Loucy (cell line): ENCODE results near the gene PSMB9.

Experiments
- H2AFZ ChIP-seq: fragments of 200-600 bp; sonication (generic); 2 replicates; pipeline ENCODE4 v1.6.0; 2016; ENCODE audit warnings: antibody characterized with exemption, mild to moderate bottlenecking, low read length, moderate library complexity
- H3F3A ChIP-seq: fragments of 200-600 bp; 2 replicates; pipeline ENCODE4 v1.6.0; 2016; ENCODE audit warnings: antibody characterized with exemption, low read depth, mild to moderate bottlenecking
- H3K27me3 ChIP-seq: fragments of 200-600 bp; sonication (generic); 2 replicates; pipeline ENCODE4 v1.6.1; 2014; ENCODE audit warnings: low read length, mild to moderate bottlenecking; ENCODE audit not compliant: insufficient read depth, poor library complexity, severe bottlenecking
- H3K36me3 ChIP-seq: fragments of 200-600 bp; sonication (generic); 2 replicates; pipeline ENCODE4 v1.6.1; 2016; ENCODE audit warnings: low read length; ENCODE audit not compliant: insufficient read depth
- H3K4me1 ChIP-seq: fragments of 200-600 bp; sonication (generic); 2 replicates; pipeline ENCODE4 v1.5.1; 2014; ENCODE audit warnings: low read length, mild to moderate bottlenecking; ENCODE audit not compliant: insufficient read depth, poor library complexity, severe bottlenecking
- H3K4me2 ChIP-seq: fragments of 200-600 bp; sonication (generic); 2 replicates; pipeline ENCODE4 v1.6.0; 2014; ENCODE audit warnings: antibody characterized with exemption, low read length, low read depth, mild to moderate bottlenecking; ENCODE audit not compliant: poor library complexity, severe bottlenecking
- H3K4me3 ChIP-seq: fragments of 200-600 bp; sonication (generic); 2 replicates; pipeline ENCODE4 v1.5.1; 2014; ENCODE audit warnings: low read length, mild to moderate bottlenecking, mixed read lengths; ENCODE audit not compliant: poor library complexity, severe bottlenecking
- H3K79me2 ChIP-seq: fragments of 200-600 bp; sonication (generic); 2 replicates; pipeline ENCODE4 v1.6.1; 2014; ENCODE audit warnings: low read length; ENCODE audit not compliant: insufficient read depth
- H3K9ac ChIP-seq: fragments of 200-600 bp; sonication (generic); 2 replicates; pipeline ENCODE4 v1.6.0; 2014; ENCODE audit warnings: mild to moderate bottlenecking, low read depth, low read length, moderate library complexity; ENCODE audit not compliant: poor library complexity, severe bottlenecking
- H3K9me2 ChIP-seq: fragments of 200-600 bp; sonication (generic); replicated peaks from 2 replicates; pipeline ENCODE4 v1.6.1; 2016; ENCODE audit warnings: low read depth, low read length, mixed read lengths
- H3K9me3 ChIP-seq: fragments of 200-600 bp; sonication (generic); 2 replicates; pipeline ENCODE4 v1.6.1; 2014; ENCODE audit warnings: mild to moderate bottlenecking, antibody characterized with exemption, low read length, low read depth; ENCODE audit not compliant: insufficient read depth
- H4K20me1 ChIP-seq: fragments of 200-600 bp; sonication (generic); 2 replicates; pipeline ENCODE4 v1.6.0; 2014; ENCODE audit warnings: antibody characterized with exemption, low read length, mild to moderate bottlenecking; ENCODE audit not compliant: insufficient read depth, poor library complexity, severe bottlenecking
- EZH2phosphoT487 ChIP-seq: fragments of 200-600 bp; IDR thresholded peaks from 2 replicates; pipeline ENCODE4 v1.6.1; 2018; ENCODE audit warnings: antibody characterized with exemption, mild to moderate bottlenecking, moderate library complexity, borderline replicate concordance
- TF ChIP-seq, protein P1 (sequence below): fragments of 200-600 bp; sonication (generic); conservative IDR thresholded peaks from 2 replicates; pipeline ENCODE4 v1.5.1; 2014; ENCODE audit warnings: mild to moderate bottlenecking, antibody characterized with exemption, low read length

The PSMB9 gene

GRCh38 chr6:32852844-32853540 lies 1.0 kb upstream of the PSMB9 start:
- peaks cover 5% of the 10 kb centered on the region; the same call in 1 of the 2 replicates for H3F3A ChIP-seq
- peak overlapping the region; percentile 95 for H3K4me3 ChIP-seq
- peak overlapping the region; percentile 44 for H2AFZ ChIP-seq
- H3K4me2 ChIP-seq = peak overlapping the region; percentile 98
- H3K9me2 ChIP-seq = no peaks in the 10 kb centered on the region
- H4K20me1 ChIP-seq = peaks cover 30% of the 10 kb centered on the region
- TF ChIP-seq EZH2phosphoT487 = no peak
- TF ChIP-seq, protein P1, sequence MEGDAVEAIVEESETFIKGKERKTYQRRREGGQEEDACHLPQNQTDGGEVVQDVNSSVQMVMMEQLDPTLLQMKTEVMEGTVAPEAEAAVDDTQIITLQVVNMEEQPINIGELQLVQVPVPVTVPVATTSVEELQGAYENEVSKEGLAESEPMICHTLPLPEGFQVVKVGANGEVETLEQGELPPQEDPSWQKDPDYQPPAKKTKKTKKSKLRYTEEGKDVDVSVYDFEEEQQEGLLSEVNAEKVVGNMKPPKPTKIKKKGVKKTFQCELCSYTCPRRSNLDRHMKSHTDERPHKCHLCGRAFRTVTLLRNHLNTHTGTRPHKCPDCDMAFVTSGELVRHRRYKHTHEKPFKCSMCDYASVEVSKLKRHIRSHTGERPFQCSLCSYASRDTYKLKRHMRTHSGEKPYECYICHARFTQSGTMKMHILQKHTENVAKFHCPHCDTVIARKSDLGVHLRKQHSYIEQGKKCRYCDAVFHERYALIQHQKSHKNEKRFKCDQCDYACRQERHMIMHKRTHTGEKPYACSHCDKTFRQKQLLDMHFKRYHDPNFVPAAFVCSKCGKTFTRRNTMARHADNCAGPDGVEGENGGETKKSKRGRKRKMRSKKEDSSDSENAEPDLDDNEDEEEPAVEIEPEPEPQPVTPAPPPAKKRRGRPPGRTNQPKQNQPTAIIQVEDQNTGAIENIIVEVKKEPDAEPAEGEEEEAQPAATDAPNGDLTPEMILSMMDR = no peak
- H3K4me1 ChIP-seq = peaks cover 65% of the 10 kb centered on the region
- peaks cover 90% of the 10 kb centered on the region for H3K79me2 ChIP-seq
- H3K27me3 ChIP-seq = no peaks in the 10 kb centered on the region
- H3K36me3 ChIP-seq = peaks cover 19% of the 10 kb centered on the region; the same call in 1 of the 2 replicates
- no peaks in the 10 kb centered on the region for H3K9me3 ChIP-seq
- peak overlapping the region; percentile 99 for H3K9ac ChIP-seq

DNA sequence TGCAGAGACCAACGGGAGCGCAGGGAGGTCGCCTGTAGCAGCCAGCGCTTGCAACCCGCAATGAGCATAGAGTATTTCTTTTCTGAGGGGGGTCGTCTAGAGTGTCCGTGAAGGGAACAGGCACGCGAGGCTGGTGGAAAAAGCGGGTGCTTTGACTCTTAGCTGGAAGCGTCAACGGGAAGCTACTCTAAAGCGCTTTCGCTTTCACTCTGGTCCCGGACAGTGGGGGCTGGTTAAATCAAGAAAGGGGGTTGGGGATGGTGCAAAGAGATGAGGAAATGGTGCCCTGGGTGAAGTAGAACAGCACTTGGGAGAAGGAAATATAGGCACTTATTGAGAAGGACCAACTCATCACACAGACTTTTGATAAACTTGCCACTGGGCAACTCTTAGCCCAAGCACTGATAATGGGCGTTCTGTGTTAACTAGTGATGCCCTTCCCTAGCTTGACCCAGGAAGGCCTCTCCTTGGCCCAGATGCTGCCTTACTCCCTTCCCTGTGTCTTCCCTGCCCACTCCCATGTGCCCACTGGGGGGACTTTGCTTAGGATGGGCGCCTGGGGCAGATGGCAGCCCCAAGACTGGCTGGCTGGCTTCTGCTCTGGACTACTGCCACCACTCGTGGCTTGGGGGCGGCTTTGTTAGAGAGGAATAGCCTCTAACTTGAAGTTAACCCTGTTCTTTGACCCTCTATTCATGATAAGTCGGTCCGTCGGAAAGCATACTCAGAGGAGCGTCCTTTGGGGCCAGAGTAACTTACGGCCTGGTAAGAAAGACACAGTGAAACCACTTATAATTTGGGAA lies 585 bp downstream of the PSMB9 start:
- peaks cover 65% of the 10 kb centered on the region for H3K4me1 ChIP-seq
- peak overlapping the region; percentile 85 for H3K4me2 ChIP-seq
- H3K79me2 ChIP-seq = peaks cover 92% of the 10 kb centered on the region
- TF ChIP-seq EZH2phosphoT487 = no peak
- TF ChIP-seq, protein P1 = no peak
- H2AFZ ChIP-seq = 0 out of 2 replicates have a peak overlapping the region, but pooled peaks have one; percentile 3
- no peaks in the 10 kb centered on the region for H3K9me2 ChIP-seq
- no peaks in the 10 kb centered on the region for H3K27me3 ChIP-seq
- H3K9me3 ChIP-seq = no peaks in the 10 kb centered on the region
- peaks cover 5% of the 10 kb centered on the region; the same call in 1 of the 2 replicates for H3F3A ChIP-seq
- peak overlapping the region; percentile 99 for H3K9ac ChIP-seq
- H3K4me3 ChIP-seq = peak overlapping the region; percentile 95
- H3K36me3 ChIP-seq = peaks cover 23% of the 10 kb centered on the region; the same call in 1 of the 2 replicates
- H4K20me1 ChIP-seq = peaks cover 38% of the 10 kb centered on the region

DNA sequence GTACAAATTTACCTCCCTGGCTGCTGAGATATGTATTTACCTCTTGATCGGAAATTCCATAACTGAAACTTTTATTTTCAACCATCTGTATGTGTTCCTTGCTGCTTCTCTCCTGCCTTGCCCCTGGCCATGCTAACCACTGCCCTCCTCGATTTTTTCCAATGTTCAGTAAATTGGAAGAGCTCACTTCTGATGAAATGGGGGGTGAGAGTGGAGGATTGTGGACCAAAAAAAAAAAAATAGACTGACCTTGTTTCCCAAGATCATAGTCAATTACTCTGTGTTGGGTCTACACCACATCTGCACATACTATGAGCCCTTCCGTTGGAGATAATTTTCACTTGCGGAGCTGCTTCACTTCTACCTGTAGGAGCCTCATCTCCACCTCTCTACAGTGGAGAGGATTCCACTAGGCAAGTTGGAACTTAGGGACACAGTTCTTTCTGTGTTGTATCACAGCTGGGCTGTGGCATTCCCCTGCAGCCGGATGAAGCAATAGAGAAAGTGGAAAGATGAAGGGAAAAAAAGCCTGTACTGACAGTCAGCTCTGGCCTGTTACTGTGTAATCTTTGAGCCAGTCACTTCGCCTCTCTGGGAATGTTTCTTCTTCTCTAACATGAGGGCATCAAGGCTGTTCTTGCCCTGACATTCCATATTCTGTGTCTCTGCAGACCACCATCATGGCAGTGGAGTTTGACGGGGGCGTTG lies 1.6 kb downstream of the PSMB9 start:
- peaks cover 21% of the 10 kb centered on the region; the same call in 1 of the 2 replicates for H3K36me3 ChIP-seq
- no peak for TF ChIP-seq EZH2phosphoT487
- TF ChIP-seq, protein P1 = no peak
- H3K4me2 ChIP-seq = peak overlapping the region; percentile 85
- peaks cover 67% of the 10 kb centered on the region for H3K4me1 ChIP-seq
- H3K4me3 ChIP-seq = peak overlapping the region; percentile 95
- H3K27me3 ChIP-seq = no peaks in the 10 kb centered on the region
- H4K20me1 ChIP-seq = peaks cover 31% of the 10 kb centered on the region
- peak overlapping the region; percentile 99 for H3K9ac ChIP-seq
- no peak overlapping the region for H2AFZ ChIP-seq
- peaks cover 5% of the 10 kb centered on the region; the same call in 1 of the 2 replicates for H3F3A ChIP-seq
- H3K9me3 ChIP-seq = no peaks in the 10 kb centered on the region
- H3K79me2 ChIP-seq = peaks cover 92% of the 10 kb centered on the region
- H3K9me2 ChIP-seq = no peaks in the 10 kb centered on the region
